HT-29 (cell line): ENCODE measurements around the gene PMPCB. TPM values are rescaled to one million over a fixed set of nuclear protein-coding genes. Genes with fewer than 3 reads are reported as not detected.
"Not testable (repeated sequence)": the region's sequence is repeated elsewhere in the genome, so short reads cannot be mapped to it uniquely, and the experiment has no call there.

Source experiments
- DNase-seq: peaks from one replicate; pipeline ENCODE4 v3.0.0-alpha.2; 2015; ENCODE audit warnings: low spot score
- total RNA-seq: library from RNA; depleted of rRNA; stranded (reverse); fragments of >200 nt; shearing (Covaris generic); gene quantifications from 2 replicates; pipeline ENCODE4 v1.2.3, GENCODE V29; 2014; rRNA removed

The PMPCB gene, protein sequence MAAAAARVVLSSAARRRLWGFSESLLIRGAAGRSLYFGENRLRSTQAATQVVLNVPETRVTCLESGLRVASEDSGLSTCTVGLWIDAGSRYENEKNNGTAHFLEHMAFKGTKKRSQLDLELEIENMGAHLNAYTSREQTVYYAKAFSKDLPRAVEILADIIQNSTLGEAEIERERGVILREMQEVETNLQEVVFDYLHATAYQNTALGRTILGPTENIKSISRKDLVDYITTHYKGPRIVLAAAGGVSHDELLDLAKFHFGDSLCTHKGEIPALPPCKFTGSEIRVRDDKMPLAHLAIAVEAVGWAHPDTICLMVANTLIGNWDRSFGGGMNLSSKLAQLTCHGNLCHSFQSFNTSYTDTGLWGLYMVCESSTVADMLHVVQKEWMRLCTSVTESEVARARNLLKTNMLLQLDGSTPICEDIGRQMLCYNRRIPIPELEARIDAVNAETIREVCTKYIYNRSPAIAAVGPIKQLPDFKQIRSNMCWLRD
- total RNA-seq: 41.1 and 43.7 TPM in 2 replicates

GRCh38 chr7:103296901-103297836 is at the start of gene PMPCB:
PMPCB (plus strand) TSS chr7:103297435; CDS start chr7:103297460, 25 bp downstream.
- DNase-seq: peak; percentile 94

DNA sequence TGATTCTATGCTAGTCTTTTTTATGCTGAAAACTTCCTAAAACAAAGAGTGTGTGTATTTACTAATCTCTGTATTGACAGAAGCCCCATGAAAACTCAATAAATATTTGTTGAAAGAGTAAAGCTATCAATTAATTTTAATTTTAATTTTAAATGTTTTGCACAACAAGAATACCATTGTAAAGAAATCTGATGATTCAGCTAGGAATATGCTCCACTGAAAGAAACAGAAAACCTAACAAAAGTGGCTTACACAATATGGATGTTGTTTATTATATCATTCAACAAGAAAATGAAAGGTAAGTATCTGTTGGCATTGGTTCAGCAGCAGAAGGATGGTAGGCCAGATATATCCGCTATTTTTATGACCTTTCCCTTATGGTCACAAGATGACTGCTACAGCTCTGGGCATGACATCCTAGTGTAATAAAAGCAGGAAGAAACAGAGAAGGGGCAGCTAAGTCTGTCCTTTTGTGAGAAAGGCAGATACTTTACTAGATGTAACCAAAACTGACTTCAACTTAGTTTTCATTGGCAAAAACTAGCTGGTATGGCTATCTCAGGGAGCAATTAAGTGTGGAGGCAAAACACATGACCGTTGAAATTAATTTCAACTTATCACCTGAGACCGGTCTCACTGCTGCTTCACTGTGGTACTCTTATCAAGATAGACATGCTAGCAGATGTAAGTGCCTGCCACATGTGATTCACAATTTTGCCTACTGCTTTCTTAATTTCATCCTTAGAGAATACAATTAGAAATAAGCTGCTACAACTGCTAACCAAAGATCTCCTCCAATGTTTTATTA is 43.3 kb upstream of the PMPCB start:
- not testable (repeated sequence) for DNase-seq

DNA sequence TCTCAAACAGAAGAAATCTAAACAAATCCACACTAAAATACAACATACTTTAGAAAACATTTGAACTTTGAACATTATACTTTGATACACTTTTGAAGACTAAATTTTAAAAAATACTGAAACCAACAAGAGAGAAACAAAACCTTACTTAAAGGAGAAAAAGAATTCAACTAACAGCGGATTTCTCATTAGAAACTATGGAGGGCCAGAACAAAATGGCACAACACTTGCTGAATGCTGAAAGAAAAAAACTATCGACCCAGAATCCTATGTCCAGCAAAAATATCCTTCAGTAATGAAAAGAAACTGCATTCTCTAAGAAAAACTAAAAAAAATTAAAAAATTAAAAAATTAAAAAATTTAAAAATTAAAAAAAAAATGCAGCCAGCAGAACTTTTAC is 33.2 kb upstream of the PMPCB start:
- DNase-seq: not testable (repeated sequence)

DNA sequence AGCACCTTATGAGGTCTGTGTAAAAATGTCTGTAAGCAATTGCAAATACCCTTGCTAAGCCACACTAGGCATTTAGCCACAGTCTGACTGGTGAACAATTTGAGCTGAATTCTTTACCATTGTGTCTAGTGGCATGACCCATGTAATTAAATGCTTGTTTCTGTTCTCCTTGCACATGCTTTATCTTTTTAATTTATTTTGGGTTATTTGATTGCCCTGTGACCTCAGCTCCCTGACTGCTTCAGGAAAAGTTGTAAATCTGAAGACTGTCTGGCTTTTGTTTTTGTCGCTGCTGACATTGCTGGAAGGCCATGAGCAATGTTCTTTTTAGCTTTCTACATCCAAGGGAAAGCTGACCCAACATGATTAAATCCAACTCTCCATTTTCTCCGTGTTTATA is 31.0 kb upstream of the PMPCB start:
- DNase-seq: not testable (repeated sequence)

GRCh38 chr7:103273374-103273773 is 23.9 kb upstream of the PMPCB start:
- DNase-seq: not testable (repeated sequence)

- DNase-seq: not testable (repeated sequence)
Measured at GRCh38 chr7:103274867-103275266, 22.4 kb upstream of the PMPCB start.

- DNase-seq: not testable (repeated sequence)
Measured at GRCh38 chr7:103278195-103278594, 19.0 kb upstream of the PMPCB start.

DNA sequence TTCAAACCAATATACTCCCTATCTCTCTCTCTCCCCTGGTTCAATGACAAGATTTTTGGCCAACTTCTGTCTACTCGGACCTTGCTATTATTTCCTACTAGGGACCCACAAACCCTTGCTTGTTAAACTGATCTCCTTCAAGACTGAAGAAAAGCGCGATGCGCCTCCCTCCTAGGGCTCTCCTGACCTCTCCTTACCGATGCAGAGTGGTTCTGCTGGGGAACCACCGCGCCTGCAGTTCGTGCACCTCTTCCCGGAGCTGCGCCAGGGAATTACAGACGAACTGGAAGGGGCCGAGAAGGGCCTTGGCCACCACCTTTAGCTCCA is 17.6 kb upstream of the PMPCB start:
- DNase-seq: peak; percentile 16

GRCh38 chr7:103279963-103280802 is 17.1 kb upstream of the PMPCB start:
- peak; percentile 47 for DNase-seq

GRCh38 chr7:103280803-103281155 is 16.5 kb upstream of the PMPCB start:
- DNase-seq: not testable (repeated sequence)

DNA sequence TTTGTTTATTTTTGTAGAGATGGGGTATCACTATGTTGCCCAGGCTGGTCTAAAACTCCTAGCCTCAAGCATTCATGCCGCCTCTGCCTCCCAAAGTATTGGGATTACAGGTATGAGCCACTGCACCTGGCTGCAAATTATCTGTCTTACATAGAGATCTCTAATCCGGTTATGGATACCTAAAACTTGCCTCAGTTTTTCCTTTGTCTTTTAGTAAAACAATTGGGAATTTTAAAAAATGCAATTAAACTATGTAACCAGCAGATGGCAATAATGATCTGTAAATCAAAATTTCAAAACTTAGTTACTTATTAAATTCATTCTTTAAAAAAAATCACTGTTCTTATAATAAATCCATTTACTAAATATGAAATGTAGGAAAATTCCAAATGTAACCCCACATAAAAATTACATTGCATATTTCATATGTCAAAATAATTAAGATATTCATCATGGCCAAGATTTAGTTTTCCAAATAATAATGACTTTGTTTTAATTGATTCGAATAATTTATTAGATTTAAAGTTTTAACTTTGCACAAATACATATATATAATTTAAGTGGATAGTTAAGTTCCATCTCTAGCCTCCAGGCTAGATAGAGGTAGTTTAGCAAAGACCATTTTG is 14.3 kb upstream of the PMPCB start:
- not testable (repeated sequence) for DNase-seq

GRCh38 chr7:103292122-103292521 is 5.1 kb upstream of the PMPCB start:
- no peak for DNase-seq

- no peak for DNase-seq
Measured at GRCh38 chr7:103293526-103293925, 3.7 kb upstream of the PMPCB start.

- no peak for DNase-seq
Measured at GRCh38 chr7:103297837-103298179, 573 bp downstream of the PMPCB start.

GRCh38 chr7:103299660-103300059 is 2.4 kb downstream of the PMPCB start:
- DNase-seq: no peak

GRCh38 chr7:103301441-103301840 is 4.2 kb downstream of the PMPCB start:
- no peak for DNase-seq

DNA sequence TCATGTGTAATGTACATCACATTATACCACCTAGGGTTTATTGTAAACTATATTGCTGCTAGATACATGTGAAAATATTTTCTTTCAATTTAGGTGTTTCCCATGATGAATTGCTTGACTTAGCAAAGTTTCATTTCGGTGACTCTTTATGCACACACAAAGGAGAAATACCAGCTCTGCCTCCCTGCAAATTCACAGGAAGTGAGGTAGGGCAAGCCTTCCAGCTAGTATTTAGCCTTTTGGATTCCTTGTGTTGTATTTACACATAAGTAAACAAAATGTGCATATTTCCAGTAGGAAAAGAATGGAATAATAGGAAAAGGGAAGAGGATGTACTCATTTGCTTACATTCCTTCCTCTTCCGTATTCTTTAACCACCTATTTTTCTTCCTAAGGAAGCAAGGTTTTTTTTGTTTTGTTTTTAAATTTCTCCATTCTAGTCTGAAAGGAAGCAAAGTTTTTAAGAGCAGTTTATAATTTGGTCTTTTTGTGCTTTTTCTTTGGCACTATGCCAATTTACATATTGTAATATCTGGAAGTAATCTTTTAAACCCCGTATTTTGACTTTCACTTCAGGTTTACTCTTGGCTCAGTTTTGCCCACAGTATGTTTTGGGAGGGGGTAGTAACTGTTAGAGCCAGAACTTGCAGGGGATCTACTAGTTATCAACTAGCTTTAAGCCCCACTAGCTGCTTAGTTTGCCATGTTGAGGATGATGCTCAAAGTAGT is 10.4 kb downstream of the PMPCB start:
- no peak for DNase-seq

GRCh38 chr7:103314852-103315251 is 17.6 kb downstream of the PMPCB start:
- no peak for DNase-seq

DNA sequence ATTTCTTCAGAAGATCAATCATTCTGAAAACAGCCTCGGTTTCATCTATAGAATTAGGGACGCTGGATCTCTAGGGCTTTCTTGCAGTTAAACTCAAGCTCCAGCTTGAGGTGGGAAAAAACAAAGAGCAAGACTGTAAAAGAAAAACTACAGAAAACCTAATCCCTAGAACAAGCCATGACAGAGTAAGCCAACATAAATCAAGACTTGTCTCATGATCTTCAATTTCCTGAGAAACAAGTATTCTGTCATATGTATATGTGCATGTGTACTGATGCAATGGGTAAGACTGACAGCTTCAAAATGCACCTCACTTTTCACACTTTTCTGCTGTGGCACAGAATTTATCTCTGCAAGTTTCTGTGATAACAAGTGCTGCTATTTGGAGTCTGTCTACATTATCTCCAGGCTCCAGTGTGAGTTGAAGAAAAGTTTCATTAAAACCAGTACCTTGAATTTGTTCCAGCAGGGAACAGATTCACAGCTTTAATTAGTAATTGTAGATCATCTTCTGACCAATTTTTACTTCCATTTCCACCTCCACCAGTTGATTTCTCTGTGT is 19.2 kb downstream of the PMPCB start:
- DNase-seq: no peak
